Stimulated activated CD8-positive, alpha-beta memory T cell treated with anti-CD3 and anti-CD28 coated beads, Interleukin-7, amount 100 ng/mL, for 1 hour (primary cell): Measurements from ENCODE around the gene NLRP9.
A peak's percentile ranks its signal among the peaks of the same experiment; 100 is the strongest.

Experiments used
- DNase-seq, 2 donors: peaks; one replicate each; pipeline ENCODE4 v3.0.0-alpha.2; 2020; ENCODE audit warnings: low read depth in 2 of 2

The NLRP9 gene

DNA sequence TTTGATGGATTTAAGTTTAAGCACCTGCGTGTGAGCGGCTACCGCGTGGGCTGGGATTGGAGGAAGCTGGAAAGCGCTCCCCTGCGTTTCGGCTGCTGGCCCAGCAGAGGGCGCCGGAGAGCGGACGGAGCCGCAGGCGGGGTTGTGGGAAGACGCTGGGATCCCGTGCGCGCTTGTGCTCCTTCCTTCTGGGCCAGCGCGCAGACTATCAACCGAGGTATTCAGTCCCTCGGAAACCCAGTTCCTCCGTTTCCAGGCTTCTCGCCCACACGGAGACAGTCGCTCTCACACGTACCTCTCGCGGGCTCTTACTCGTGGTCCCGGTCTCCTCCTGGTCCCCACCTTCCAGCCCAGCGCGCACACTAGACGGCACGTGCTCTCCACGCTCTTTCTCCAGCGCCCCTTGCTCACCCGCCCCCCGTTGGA lies 34.4 kb downstream of the NLRP9 start:
- DNase-seq: peak; percentile 10 to 13

DNA sequence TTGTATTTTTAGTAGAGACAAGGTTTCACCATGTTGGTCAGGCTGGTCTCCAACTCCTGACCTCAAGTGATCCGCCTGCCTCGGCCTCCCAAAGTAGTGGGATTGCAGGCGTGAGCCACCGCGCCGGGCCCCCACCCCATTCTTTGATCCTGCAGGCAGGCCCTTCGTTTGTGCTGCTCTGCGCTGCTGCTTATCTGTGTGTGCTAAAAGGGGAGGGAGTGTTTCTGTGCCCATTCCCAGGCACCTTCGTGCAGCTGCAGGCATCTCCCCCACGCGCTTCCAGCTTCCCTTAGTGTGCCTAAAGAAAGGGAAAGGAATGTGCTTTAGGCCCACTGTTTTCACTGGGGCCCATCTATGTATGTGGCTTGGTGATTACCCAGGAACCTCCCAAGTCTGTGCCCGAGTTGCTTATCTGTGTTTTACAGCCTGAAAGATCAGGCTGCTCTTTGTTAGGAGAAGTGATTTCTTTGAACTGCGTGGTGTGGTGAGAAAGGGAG lies 36.0 kb downstream of the NLRP9 start:
- DNase-seq: no peak

DNA sequence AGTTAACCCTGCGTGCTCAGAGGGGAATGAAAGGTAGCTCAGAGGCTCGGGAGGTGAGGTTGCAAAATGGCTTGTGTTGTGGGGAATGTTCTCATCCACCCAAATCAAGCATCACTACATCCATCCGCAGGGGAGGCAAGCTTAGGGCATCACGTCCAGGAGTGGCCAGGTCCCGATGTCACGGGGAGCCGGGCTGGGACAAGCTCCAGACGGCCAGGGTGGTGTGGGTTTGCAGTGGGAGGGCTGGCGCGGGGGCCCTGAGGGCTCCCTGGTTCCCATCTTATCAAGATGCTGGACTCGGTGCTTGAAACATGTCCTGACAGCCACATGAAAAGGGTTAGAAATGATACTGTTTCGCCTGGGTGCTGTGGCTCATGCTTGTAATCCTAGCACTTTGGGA lies 37.4 kb downstream of the NLRP9 start:
- DNase-seq: no peak

DNA sequence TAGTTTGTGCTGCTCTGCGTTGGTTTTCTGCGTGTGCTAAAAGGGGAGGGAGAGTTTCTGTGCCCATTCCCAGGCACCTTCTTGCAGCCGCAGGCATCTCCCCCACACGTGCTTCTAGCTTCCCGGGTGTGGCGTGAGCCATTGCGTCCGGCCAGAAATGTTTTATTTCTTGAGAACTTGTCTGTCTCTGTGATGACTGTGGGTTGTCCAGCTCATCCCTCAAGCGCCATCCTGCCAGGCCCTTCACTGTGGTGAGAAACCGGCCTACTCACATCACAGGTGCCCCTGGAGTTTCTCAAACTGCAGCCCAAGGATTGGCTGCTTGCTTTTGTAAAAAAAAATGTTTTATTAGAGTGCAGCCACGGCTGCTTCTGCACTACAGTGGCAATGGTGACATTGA lies 39.0 kb downstream of the NLRP9 start:
- DNase-seq: no peak

DNA sequence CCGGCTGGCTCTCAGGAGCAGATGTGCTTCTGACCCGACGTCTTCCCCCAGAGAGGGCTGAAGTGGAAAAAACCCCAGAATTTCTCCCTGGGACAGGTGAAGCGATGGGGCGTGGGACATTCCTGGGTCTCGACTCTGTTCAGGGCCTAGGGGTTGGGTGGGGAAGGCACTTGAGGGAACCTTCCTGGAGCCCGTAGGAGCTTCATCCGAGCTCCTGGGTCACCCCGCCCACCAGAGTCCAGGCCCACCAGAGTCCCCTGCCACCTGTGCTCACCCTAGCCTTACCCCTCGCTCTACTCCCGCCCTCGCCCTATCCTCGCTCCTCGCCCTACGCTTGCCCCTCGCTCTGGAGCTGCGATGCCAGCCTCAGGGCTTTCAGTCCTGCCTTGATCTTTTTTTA lies 39.9 kb downstream of the NLRP9 start:
- DNase-seq: no peak

DNA sequence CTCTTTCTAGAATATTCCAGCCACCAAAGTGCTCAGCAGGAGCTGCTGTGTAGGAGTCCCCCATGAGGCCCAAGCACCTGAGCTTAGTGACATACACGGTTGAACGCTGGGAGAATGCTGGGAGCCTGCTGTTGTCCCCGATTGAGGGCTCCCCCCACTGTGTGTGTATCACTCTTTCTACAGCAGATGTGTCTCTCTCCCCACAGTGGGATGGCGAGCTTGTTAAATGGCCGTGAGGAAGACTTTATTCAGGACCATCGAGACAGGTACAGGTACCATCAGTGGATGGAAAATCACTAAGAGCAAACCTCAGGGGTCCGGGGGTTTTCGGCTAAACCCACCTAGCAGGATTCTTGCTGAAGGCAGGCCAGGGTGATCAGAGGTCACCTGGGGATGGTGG lies 40.5 kb downstream of the NLRP9 start:
- no peak for DNase-seq

DNA sequence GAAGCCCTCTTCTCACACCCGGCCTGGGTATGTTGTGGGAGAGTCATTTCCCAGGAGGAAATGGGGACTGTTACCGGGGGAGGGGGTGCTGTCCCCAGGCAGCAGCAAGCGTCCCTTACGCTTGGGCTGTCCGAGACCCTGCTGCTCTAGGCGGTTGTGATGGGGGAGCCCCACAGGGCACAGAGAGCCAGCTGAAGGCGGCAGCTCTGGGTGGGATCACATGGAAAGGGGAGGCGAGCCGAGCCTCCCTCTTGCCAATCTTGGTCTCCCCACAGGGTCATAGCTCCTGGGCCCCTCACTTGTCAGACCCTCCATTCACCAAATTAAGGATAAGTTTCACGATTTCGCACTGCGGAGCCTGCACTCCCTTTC lies 41.1 kb downstream of the NLRP9 start:
- no peak for DNase-seq

DNA sequence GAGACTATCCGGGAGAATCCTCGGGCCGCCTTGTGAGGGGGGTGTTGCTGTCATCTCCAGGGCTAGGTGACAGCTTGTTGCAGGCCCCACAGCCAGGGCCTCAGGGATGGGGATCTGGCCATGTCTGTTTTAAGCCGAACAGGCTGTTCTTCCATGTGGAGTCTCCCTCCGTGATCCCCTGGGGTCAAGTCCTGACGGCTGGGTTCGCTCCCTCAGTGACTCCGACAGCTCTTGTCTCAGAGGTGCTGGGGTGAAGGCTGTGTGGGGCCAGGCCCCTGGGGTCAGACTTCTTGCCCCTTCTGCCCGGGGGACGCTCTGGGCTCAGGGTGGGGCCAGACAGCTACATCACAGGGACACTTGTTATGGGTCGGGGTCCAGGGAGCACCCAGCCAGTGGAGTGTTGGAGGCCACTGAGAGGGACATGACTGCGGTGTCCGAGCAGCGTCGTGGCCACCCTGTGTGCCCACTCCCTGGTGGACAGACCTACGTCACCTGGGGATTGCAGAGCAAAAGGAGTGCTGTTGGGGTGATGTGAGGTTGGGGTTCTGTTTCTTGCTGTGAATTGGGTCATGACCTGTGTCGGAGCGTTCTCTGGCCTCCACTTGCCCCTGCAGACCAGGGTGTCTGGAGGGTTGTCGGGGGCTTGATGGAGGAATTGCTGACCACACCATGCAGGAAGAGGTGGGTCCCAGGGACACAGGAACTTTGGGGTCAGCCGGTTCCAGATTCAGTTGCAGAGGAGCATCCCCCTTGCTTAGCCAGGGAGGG lies 41.7 kb downstream of the NLRP9 start:
- DNase-seq: no peak

DNA sequence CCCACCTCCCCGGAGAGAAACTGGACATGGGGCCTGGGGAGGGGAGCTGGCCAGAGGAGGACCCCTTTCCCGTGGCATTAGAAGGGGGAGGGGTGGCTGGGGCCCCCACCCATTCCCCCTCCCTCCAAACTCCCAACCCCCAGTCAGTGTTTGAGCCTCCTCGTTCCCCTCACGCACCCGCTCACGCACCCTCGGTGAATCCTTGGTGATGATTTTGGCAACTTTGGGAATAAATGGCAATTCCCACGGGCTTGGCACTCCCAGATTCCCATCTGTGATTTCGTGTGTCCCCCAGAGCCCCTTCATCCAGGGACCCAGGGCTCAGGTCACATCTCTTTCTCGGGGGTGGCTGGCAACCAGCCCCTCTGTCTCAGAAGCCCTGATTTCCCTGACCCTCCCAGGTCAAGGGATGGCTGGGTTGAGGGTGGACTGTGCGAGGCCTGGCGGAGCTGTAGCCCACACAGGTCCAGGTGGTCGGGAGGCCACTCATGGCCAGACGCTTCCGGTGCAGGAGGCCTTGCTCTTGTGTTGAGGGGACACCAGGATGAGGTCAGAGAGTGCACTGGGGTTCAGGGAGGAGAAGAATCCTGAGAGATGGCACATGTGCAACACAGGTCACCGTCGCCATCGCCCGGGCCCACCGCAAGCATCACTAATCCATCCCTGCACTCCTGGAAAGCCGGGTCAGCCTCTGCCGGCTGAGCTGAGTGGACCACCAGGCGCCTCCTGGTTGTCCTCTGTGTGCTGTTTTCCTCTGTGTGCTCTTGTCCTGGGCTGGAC lies 42.5 kb downstream of the NLRP9 start:
- DNase-seq: no peak

DNA sequence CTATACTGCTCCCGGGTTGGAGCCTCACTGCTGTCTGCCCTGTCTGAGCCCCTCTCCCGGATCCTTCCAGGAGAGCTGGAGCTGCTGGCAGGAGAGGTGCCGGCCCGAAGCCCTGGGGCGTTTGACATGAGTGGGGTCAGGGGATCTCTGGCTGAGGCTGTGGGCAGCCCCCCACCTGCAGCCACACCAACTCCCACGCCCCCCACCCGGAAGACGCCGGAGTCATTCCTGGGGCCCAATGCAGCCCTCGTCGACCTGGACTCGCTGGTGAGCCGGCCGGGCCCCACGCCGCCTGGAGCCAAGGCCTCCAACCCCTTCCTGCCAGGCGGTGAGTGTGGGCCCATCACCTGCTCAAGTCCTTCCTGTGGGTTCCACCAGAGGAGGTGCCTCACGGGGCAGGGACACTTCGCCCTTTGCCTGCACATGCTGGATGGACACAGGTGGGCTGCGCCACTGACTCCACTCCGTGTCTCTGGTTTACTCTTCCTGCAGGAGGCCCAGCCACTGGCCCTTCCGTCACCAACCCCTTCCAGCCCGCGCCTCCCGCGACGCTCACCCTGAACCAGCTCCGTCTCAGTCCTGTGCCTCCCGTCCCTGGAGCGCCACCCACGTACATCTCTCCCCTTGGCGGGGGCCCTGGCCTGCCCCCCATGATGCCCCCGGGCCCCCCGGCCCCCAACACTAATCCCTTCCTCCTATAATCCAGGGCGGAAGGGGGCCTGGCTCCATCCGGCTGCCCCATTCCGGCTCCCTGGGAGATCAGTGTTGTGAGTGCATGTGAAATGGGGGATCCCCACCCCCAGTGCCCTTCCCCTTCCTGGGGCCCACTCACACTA lies 43.3 kb downstream of the NLRP9 start:
- no peak for DNase-seq

DNA sequence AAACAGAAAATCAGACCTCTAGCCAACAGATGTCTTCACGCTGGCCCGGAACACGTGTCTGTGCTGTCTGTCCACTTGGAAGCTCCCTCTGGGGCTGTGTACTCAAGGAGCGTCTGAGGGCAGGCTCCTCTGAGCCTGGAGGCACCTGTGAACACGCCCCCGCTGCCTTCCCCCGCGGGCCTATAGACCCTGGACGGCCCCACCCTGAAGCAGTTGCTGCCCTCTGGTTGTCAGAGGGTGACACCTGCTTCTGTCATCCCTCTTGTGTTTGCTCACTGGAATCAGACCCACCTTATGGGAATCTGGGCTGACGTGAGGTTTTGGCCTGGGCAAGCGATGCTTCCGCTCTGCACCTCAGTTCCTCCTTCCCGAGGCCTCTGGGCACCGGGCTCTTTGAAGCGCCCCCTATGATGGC lies 44.0 kb downstream of the NLRP9 start:
- DNase-seq: no peak

DNA sequence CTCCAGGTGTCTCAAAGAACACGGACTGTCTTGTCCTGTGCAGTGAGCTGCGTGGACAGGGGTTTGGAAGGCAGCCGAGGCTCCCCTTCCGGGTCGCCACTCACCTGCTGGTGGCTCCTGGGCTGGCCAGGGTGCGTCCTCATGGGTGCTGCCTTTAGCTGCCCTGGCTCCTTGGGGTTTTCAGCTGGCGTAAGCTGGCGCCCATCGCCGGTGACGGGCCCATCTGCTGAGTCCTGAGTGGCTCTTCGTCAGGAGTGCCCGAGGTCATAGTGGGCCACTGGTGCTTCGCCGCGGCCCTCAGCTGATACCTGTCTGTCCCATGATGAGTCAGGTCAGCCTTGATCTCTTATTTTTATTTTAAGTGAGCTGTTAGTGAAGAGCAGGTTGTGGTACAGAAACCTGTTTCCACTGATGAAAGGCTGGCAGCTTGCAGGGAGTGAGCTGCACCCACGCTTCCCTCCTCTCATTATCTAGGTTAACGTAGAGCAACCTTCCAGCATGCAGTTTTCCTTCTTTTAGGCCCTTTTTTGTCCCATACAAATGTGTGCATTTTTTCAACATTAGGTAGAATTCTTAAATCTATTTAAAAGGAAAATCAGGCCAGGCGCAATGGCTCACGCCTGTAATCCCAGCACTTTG lies 44.7 kb downstream of the NLRP9 start:
- DNase-seq: no peak

DNA sequence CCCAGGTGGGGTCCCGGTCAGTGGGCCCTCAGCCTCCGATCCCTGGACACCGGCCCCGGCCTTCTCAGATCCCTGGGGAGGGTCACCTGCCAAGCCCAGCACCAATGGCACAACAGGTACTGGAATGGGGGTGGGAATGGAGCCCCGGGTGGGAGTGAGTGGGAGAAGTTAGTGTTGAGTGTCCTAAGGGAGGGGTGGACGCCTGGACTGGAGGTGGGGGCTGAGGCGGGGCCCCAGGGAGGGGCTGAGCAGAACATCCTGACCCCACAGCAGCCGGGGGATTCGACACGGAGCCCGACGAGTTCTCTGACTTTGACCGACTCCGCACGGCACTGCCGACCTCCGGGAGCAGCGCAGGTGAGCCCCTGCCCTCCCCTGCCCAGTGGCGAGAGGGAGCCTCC lies 45.5 kb downstream of the NLRP9 start:
- no peak for DNase-seq

DNA sequence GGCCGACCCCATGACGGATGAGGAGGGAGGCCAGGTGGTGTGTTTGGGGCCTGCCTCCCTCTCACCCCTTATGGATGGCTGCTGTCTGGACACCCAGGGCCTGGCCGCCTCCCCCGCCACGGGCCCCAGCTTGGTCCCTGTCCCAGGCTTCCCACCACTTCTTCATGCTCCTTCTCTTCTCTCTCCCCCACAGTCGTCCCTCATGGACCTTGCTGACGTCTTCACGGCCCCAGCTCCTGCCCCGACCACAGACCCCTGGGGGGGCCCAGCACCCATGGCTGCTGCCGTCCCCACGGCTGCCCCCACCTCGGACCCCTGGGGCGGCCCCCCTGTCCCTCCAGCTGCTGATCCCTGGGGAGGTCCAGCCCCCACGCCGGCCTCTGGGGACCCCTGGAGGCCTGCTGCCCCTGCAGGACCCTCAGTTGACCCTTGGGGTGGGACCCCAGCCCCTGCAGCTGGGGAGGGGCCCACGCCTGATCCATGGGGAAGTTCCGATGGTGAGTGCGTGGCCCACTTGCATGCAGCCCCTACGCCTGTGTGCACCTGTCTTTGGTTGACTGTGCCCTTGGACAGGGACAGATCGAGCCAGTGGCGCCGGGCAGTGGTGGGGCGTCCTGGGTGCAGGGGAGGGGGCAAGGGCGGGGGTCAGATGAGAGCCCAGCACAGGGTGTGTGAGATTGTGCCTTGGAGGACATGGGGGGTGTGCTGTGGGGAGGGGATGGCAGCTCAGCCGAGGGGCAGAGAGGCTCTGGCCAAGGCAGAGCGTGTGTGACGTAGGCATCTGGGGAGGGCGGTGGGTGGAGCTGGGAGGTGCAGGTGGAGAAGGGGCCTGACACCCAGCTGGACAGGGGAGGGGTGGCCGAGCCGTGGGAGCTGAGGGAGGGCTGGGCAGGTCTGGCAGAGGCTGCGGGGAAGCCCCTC lies 46.4 kb downstream of the NLRP9 start:
- DNase-seq: no peak

DNA sequence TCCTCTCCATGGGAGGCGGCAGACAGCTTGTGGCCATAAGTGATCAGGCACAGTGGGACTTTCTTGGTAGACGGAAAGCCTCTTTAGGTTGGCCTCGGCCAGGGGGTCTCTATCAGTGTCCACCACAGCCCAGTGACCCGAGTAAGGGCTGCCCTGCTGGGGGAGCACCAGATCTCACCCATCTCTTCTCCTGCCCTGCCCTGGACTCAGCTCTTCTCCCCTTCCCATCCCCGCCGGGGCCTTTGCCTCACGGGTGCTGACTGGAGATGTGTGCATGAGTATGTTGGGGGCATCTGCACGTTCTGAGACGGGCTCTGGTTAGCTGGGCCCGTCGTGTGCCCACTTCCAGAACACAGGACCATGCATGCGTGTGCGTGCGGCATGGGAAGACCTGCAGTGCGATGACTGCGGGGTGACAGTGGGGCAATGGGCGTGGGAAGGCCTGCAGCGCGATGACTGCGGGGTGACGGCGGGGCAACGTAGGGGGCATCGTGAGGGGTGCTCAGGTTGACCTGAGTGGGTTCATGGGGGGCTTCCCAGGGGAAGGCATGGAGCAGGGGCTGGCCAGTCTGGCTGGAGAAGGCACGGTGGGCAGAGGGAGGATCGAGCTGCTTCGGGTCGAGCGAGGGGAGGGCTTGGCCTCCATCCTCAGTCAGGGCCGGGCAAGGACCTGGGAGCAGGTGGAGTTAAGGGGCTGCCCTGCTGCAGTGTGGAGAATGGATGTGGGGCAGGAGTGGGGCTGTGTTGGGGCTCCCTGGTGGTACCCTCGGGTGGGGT lies 47.2 kb downstream of the NLRP9 start:
- no peak for DNase-seq

DNA sequence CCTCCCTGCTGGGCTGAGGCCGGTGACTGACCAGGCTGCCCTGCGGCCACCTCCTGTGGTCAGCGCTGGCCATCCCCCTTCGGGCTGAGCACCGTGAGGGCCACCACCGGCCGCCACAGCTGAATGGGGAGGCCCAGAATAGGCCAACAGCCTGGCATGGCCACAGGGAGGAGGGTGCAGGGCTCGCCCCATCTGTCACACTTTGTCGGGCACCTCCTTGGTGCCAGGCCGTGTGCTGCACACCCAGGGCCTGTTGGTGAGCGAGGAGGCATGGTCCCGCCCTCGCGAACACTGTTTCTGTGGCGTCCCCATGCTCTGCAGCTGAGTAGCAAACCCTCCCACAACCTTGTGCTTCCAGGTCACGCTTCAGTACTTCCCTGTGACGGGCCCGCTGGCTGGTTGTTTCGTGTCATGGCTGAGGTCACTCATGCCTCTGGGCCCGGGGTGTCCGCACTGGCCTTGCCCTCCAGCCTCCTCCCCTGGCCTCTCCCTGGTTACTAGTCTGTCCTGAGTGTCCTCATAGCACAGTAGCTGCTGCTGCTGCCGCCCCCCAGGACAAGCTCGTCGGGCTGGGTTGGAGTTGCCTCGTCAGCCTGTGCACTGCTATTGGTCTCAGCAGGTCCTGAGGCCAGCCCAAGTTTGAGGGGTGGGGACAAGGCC lies 48.0 kb downstream of the NLRP9 start:
- no peak for DNase-seq

DNA sequence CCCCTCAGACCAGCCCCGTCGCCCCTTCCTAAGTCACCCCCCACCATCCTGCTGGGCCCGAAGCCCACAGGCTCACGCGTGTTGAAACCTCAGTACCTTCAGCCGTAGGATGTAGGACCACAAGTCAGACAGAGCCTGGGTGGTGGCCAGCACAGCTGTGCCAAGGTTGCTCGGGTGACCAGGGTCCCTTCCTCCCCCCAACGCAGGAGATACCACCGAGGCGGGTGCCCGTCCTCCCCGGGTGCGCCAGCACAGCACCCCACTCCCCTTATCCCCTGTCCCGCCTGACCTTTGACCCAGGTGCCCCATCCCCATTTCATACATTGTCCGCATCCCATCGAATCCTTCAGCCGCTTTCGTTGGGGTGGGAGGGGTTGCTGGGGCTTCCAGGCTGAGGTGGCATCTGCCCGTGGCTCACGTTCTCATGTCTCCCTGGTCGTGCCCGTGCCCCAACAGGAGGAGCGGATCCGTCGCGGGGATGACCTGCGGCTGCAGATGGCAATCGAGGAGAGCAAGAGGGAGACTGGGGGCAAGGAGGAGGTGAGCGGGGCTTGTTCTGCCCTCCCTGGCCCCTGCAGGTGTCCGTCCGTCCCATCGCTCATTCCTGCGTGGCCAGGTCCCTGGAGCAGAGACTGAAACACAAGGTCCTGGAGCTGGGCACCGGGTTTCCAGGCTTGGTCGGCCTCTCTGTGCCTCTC lies 48.6 kb downstream of the NLRP9 start:
- DNase-seq: no peak

DNA sequence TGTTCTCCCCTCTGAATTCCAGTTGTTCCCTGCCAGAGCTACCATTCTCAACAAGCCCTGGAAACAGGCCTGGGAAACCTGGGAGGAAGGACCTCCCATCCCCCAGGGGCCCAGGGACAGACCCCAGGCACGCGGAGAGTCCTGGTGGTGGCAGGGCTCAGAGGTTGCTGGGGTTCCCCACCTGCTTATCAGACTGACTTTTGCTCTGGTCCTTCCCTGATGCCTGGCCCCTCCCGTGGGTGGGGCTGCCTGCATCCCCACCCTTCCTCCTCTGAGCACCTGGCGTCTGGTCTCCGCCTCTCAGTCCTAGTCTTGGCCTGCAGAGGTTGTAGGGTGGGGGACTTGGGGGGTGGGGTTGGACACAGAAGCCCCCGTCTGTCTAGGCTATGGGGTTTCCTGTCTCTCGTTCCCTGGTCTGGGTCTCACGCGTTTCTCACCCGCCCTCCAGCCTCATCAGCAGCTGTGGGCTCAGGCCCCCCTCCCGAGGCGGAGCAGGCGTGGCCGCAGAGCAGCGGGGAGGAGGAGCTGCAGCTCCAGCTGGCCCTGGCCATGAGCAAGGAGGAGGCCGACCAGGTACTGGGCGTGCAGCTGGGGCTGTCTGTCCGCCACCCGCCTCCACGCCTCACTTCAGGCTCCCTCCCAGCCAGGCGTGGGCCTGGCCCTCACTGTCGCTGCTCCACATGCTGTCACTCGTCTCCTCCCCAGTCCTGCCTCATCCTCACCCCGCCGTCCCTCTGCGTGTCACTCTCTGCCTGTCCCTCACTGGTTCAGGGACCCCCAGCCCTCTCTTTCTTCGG lies 49.6 kb downstream of the NLRP9 start:
- no peak for DNase-seq
